ENCODE data around the gene ZMIZ1.
"Not testable (repeated sequence)": the region's sequence is repeated elsewhere in the genome, so short reads cannot be mapped to it uniquely, and the experiment has no call there.

The ZMIZ1 gene

DNA sequence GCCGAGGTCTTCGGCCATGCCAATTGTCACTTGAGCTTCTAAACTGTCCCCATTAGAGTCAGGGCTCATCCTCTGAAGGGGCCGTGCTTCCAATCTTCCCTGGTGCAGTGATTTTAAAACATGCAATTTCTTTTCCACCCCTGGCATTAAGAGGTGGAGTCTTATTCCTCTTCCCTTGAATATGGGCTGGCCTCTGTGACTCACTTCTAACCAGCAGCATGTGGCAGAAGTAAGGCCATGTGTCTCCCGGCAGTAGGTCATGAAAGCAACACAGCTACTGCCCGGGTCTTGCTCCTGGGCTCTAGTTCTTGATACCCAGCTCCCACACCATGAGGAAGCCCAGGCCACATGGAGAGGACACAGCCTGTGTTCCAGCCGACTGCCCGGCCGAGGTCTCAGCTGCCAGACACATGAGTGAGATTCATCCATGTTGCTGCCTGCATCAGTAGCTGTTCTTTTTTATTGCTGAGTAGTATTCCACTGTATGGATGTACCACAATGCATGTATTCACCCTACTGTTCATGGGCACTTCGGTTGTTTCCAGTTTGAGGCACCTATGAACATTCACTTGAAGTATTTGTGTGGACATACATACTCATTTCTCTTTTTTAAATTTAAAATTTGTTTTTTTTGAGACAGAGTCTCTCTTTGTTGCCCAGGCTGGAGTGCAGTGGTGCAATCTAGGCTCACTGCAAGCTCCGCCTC lies 264.0 kb downstream of the ZMIZ1 start:
- DNase-seq = not testable (repeated sequence)

DNA sequence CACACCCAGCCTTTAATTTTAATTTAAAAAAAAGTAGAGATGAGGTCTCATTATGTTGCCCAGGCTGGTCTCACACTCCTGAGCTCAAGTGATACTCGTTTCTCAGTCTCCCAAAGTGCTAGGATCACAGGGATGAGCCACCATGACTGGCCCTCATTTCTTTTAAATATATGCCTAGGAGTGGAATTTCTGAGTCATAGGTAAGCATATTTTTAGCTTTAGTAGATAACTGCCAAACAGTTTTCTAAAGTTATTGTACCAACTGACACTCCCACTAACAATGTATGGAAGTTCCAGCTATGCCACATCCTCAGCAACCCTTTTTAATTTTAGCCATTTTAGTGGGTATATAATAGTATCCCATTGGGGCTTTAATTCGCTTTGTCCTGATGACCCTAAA lies 264.7 kb downstream of the ZMIZ1 start:
- DNase-seq = no peak

DNA sequence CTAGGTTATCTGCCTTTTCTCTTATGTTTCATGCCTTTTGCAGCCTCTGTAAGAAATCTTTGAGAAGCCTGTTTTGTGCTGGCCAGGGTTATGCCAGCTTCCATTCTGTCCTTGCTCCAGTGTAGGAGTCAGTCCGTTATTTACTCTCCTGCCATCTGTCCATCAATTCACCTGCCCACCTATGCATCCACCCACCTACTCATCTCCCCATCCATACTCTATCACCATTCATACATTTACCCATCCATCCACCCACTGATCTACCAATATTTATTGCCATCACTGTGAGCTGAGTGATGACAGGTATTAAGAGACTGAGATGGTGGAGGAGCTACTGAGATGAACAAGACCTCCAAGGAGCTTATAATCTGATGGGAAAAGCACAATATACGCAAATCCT lies 265.8 kb downstream of the ZMIZ1 start:
- no peak for DNase-seq

DNA sequence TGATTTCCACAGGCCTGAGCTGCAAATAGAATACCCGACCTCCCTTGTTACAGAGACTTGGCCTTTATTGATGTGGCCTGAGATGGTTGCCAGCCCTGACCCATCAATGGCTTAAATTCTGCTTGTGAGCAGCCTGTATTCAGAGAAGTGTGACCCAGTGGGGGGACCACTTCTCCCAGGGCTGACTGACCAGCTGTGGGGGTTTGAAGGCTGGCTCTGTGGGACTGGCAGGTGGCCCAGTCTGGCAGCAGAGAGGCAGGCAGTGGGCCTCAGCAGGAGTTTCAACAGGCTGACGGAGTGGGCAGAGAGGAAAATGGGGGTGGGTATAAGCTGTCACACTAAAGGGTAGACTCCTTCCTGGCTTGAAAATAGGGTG lies 266.3 kb downstream of the ZMIZ1 start:
- no peak for DNase-seq

DNA sequence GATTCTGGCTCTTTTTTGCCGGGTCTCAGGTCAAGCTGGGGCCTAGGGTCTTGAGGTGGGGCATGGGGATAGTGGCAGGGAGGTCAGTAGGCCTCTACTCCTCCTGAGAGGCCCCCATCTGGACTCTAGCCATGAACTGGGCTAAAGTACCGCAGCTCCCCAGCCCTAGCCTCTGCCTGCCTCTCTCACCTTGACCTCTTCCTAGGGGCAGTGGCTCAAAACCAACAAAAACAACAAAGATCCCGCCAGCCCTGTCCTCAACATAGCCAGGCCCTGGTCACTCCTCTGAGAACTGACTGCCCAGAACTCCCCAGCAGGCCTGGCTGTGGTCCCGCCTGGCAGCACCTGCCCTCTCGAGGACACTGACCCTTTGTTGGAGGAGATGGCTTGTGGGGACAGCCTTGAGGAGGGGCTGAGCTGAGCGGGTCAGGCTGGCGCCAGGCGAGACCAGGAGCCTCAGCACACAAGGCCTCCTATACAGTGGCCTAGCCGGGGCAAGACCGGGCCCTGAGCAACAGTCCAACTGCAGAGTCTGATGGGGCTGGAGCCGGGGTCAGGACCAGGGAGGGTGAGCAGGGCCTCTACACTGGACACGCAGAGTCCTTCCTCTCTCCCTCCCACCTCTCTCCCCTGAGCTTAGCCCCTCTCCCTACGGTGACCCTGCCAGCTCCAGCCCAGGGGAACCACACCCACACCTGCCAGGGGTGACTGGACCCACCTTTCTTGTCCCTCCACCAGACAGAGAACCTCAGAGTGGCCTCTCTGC lies 266.9 kb downstream of the ZMIZ1 start:
- no peak for DNase-seq

DNA sequence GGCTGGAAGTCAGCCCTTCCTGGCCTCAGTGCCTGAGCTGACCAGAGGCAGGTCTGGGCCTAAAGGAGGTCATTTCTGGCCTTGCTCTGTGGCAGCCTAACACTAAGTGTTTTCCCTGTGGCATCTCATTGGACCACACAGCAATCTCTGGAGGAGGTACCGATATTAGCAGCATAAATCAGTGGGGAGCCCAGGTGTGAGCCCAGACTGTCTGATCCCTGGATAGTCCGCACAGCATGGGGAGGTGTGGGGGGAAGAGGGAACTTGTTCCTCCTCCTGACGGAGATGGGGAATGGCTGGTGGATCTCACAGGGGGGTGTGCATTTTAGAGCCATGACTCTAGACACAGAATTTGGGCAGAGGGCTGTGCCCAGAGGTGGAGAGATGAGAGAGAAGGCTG lies 267.5 kb downstream of the ZMIZ1 start:
- no peak for DNase-seq

DNA sequence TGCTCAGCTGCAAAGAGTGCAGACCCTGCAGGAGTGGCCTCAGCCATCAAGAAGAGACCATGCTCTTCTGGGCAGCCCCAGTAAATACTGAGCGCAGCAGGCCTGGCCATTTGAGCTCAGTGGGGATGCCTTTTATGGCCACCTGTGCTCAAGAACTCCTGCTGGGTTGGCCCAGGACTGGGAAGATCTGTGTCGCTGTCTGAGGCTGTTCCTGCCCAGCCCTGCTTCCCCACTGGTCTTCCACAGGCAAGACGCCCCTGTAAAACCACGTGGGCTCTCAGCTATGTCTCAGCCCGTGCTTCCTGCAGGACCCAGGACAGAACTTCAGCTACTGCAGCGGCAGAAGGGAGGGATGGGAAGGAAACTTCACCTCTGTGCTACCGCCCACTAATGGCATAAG lies 268.0 kb downstream of the ZMIZ1 start:
- no peak for DNase-seq

DNA sequence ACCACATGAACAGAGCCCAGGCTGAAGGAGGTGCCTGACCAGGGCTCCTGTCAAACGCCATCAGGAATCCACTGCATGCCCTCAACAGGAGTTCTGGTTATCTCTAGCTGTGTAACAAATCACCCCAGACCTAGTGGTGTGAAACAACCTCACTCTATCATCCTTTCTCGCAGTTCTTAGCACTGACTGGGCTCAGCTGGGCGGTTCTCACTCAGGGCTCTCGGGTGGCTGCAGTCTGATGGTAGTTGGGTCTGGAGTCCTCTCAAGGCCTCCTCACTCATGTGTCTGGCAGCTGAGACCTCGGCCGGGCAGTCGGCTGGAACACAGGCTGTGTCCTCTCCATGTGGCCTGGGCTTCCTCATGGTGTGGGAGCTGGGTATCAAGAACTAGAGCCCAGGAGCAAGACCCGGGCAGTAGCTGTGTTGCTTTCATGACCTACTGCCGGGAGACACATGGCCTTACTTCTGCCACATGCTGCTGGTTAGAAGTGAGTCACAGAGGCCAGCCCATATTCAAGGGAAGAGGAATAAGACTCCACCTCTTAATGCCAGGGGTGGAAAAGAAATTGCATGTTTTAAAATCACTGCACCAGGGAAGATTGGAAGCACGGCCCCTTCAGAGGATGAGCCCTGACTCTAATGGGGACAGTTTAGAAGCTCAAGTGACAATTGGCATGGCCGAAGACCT lies 269.2 kb downstream of the ZMIZ1 start:
- DNase-seq = not testable (repeated sequence)

DNA sequence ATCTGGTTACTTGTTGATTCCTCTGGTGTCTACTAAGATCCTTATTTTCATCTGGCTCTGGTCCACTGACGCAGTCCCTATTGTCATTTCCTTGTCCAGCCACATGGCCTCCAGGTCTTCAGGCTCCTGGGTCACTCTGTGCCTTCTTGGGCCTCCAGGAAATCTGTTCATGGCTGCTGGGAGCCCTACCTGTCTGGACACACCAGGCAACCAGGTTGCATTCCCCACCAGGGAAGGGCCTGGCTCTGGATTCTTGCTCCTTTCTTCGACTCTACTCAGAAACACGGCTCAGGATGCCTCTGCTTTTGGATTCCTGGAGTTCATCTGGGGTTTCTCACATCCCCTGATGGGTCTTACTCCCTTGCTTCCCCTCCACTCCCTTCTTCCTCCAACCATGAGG lies 270.5 kb downstream of the ZMIZ1 start:
- DNase-seq = no peak

DNA sequence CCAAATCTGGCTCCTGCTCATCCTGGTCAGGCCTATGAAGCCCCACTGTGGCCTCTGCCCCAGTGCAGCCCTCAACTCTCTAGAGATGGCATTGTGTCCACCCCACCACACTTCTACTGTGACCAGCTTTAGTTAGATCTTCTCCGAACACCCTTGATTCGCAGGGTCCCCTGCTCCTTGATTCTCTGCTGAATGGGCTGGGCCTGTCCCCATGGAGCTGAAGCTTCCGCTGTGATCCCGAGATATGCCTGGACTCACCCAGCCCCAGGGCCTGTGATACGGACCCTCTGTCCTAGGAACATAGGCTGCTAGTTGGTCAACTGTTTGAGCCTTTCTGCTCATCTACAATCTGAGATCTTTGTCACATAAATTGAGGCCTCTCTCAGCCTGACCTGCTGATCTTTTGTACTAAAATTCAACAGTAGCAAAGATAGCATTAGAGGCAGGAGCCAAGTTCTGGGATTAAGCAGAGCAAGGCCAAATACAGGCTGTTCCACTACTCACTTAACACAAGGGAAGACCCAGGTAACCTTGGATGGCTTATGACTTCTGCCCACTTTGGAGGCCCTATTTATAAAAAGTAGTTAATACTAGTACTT lies 272.0 kb downstream of the ZMIZ1 start:
- DNase-seq = no peak

DNA sequence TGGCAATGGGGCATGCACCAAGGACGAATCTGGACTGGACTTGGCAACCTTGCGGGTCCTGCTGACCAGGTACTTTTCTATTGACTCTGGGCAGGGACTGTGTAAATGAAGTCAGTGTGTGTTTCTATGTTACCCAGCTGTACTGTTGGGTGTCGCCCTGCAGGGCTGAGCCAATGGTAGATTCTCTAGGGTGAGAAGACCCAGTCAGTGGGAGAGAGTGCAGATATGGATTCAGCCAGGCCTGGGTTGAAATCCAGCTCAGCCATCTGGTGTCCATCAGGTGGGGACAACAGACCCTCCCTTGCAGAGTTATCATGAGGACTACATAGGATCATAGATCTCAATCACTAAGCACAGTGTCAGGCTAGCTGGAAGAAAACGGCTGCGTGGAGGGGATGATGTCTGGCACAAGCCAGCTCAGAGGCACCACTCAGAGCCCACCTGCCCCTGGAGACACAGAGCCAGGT lies 273.6 kb downstream of the ZMIZ1 start:
- DNase-seq = no peak

DNA sequence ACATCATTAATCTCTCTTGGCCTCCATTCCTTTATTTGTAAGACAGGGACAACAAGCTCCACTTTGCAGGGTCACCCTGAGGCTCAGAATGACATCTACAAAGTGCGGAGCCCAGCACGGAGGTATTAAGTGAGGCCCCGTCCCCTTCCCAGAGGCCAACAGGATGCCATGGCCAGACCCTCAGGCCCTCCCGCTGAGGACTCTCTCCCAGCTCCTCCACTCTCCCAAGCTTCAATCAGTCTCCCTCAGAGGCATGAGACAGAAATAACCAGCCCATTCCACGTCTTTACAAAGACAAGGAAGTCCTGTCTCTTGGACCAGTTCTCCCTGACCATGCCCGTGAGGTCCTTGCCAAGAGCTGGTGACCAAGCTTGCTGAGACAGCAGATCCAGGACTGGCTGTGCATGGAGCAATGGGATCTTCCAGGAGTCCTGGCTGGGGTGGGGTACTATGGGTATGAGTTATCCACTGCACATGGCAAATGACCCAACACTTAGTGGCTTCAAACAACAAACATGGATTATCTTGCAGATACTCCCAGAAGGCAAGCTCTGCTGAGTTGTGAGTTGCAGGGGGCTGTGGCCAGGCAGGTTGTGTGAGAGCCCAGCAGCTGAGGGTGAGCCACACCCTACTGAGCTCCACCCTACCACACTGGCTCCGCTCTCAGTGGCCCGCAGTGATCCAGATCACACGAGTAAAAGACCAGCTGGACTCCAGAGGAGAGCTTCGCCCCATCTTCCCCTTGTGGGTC lies 274.2 kb downstream of the ZMIZ1 start:
- no peak for DNase-seq

DNA sequence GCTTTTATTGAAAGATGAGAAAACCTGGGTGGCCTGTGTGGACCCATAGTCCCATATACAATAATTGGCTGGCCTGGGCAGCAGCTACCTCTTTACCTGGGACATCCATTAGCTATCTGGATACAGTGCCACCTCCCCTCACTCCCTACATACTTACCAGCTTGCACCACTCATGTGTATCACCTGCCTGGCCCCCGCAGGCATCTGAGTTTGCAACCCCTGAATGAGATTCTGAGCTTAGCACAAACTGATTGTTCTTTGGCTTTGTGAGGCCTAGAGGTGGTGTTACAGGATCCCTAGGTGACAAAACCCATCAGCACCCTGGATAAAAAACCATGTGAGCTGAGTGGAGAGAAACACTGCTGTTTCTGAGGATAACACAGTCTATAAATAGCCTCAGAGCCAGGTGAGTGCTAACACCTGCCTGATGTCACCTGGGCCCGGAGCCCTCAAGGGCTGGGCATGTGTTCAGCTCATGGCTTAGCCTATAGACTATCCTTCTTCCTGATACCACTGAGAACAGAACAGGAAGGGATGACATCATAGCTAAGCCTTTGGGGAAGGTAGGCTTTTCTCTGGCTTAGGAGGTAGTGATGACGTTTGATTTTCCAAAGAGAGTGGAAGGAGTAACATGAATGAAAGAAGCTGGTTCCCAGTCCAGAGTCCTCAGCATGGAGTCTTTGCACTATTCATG lies 275.9 kb downstream of the ZMIZ1 start:
- peak; percentile 90 for DNase-seq

DNA sequence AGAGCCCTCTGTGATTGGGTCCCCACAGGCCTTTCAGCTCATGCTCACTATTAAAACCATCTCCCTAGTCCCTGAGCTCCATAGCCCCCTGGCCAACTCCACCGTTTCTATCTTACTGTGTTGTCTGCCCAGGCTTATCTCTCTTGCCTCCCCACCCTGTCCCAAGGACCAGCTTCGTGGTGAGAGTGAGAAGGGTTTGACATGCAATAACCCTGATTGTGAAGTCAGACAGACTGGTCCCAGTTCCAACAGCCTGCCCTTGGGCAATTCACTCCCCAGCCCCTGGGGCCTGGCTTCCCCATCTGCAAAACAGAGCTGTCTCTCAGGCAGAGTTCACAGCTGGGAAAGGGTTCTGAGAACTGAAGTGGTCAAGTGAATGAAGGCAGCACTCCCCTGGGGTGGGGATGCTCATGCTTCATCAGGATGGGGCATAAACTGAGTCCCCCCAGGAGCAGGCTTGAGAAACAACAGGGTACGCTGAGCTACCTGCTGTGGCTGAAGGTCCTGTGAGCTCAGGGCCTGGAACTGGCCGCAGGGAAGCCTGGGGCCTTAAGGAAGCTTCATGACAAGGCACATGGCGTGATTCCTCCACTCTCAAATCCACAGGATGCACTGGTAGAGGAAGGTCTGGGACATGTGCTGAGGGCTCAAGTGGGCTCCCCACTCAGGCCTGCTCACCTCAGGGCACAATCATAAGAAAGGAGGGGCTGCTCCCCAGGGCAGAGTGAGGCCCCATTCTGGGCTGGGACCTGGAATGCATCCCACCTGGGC lies 276.7 kb downstream of the ZMIZ1 start:
- no peak for DNase-seq

DNA sequence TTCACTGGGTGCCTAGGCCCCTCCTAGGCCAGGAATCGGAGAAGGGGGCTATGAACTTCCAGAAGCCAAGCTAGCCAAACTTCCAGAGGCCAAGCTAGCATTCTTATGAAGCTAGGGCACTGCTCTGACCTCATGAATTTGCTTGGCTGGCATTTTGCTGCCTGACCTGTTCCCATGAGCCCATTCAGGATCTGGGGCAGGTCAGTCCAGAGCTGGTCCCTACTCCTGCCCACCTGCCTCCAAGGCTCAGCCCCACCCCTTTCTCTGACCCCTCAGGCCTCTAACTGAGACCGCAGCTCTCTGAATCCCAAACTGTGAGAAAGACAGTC lies 277.2 kb downstream of the ZMIZ1 start:
- no peak for DNase-seq

DNA sequence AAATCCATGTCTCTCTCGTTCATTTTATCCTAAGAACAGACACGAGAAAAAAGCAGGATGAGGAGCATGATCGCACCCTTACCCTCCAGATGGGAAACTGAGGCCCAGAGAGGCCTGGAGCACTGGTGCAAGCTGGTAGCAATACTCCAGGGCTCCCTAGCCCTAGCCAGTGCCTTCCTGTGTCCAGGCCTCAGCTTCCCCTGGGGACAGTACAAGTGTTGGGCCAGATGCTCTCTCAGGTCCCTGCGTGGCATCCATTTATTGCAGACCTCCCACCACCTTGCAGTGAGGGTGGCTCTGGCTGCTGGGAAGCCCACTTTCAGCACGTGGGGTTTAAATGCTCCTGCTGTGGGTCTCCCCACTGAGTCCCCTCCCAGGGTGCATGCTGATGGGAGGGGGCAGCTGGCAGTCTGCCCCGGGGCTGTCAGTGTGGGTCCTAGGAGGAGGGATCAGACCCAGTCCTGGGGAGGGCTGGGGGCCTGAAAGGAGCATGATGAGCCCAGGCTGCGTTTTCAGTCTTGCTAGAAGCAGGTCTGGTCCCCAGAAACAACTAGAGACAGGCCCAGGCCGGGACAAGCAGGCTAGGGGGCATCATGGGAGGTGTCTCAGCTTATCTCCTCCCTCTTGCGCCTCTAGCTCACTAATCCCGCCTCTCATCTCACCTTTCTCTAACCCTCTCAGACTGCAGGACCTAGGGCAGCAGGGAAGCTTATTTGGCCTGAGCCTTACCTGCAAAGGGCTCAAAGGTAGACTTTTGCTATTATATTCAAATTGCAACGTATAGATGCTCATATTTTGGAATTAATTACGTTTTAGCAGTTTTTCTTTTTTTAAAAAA lies 277.8 kb downstream of the ZMIZ1 start:
- DNase-seq = no peak

DNA sequence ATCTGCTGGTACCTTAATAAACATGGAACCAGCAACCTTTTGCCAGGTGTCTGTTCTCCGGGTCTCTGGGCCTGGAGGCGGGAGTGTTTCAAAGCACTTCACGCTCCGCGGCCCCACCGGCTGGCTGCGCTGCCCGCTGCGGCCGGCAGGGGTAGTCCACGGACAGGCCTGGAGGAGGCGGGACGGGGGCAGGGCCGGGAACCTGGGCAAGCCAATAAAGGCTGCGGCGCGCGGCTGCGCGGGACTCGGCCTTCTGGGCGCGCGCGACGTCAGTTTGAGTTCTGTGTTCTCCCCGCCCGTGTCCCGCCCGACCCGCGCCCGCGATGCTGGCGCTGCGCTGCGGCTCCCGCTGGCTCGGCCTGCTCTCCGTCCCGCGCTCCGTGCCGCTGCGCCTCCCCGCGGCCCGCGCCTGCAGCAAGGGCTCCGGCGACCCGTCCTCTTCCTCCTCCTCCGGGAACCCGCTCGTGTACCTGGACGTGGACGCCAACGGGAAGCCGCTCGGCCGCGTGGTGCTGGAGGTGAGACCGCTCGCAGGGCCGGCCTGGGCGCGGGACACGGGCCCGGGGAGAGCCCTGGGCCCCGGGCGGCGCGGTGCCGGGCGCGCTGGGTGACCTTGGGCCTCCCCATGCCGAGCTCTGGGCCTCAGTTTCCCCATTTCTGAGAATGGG lies 278.6 kb downstream of the ZMIZ1 start, which contains the start of gene PPIF:
TSS of gene PPIF (plus strand) at position 244 of the 668 bp plus-strand sequence. CDS start at position 324, 80 bp downstream.
- peak; percentile 74 for DNase-seq

DNA sequence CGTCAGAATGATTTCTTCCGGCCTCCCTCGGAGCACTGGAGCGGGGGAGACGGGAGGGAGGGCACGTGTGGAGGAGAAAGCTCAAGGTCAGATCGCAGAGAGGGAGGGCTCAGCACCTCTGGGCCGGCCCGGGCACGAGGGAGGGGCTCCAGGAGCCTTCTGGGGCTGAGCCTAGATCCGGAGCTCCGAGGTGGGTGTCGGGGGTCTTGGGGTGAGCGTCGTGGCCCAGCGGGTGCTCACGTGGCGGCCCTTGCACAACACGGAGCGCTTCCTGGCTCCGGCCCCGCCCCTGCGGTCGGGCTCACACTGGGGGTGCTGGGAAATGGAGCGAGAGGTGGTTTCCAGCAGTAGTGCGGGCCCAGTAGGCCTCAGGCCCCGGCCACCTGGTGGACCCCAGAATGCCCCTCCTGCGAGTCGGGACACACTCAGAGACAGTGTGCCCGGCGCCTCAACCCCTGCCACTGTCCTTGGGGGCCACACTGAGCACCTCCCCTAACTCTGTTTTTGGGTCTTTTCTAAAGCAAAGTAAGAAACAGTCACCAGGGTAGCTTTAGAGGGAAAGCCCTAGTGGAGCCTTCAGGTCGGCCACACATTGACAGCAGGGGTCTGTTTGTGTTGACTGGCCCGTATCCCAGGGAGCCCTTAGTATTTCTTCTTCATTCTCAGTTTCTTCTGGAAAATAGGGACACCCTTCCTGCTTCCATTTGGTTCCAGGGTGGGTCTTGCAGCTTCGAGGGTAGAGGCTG lies 279.3 kb downstream of the ZMIZ1 start:
- no peak for DNase-seq

DNA sequence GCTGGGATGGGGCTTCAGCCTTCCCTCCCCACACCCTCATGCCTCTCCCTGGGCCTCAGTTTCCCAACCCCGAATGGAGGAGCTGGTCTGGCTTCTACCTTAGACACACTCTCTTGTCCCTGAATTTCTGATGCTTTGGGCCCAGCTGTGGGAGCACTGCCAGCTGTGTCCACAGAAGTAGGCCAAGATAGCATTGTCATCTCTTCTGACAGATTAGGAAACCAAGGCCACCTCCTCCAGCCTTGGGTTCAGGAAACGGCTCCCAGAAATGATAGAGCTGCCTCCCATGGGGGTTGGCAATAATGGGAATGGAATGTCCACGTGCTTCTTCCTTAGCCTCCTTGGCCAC lies 279.8 kb downstream of the ZMIZ1 start:
- DNase-seq = no peak
